ENCODE results near the gene RYR2. TPM values are rescaled to one million over a fixed set of nuclear protein-coding genes. Genes with fewer than 3 reads are reported as not detected.

RYR2 gene
- total and polyA plus RNA-seq, 9 of the 15 experiments (the other 6 are each of a cell fraction or from before 2014, with no cell fraction given): 0.03 to 0.42 (median 0.14) TPM

- no peak overlapping the region for H3K4me3 ChIP-seq
- CTCF ChIA-PET (ENCODE audit: low intra/inter-chr PET ratio): no interaction called here
- POLR2A ChIA-PET: no interaction called here
- no peak overlapping the region for H3K27ac ChIP-seq (ENCODE audit: extremely low read depth, low read depth, low read length)
- no peak overlapping the region for H3K4me2 ChIP-seq (ENCODE audit: insufficient read depth, low read length)
- intact Hi-C loops (cut with micrococcal nuclease) (loop anchor here (10.0 kb wide), 2 partner anchors 1200 to 1700 kb away; partner anchors contain the start of gene HEATR1), in situ Hi-C loops (cut with MboI) (no loop called here)
- no peaks in the 10 kb centered on the region for H3K4me1 ChIP-seq (replicated peaks in 1 of 2; ENCODE audit: control insufficient read depth in 2 of 2, insufficient read depth in 2 of 2, low read length in 2 of 2)
- BruUV-seq (replicated peaks): no TSS peak
- no peaks in the 10 kb centered on the region for H4K20me1 ChIP-seq (replicated peaks; ENCODE audit: control insufficient read depth, insufficient read depth, low read length)
- no peaks in the 10 kb centered on the region for H3K9me3 ChIP-seq (replicated peaks; ENCODE audit: control insufficient read depth, insufficient read depth, low read depth, low read length)
- WGBS (ENCODE audit: insufficient coverage, low coverage, missing lambda C conversion rate): 0% methylated on average over 3 of the region's 3 CpGs
- H3K9ac ChIP-seq (ENCODE audit: insufficient read depth in 1 of 2, low read depth in 2 of 2, low read length in 2 of 2): no peak overlapping the region
- H3K36me3 ChIP-seq (ENCODE audit: control insufficient read depth, insufficient read depth, low read length): no peaks in the 10 kb centered on the region
- no peaks in the 10 kb centered on the region for H3K79me2 ChIP-seq (ENCODE audit: control insufficient read depth, insufficient read depth, low read length)
- TF ChIP-seq ERF (CRISPR knock-in tag; IDR thresholded peaks at IDR 0.05) (no peak), RHOXF2B (CRISPR knock-in tag; conservative IDR thresholded peaks at IDR 0.05) (no peak), DDX20 (tag; IDR thresholded peaks at IDR 0.05; ENCODE audit: low read depth) (no peak), HMGXB4 (CRISPR knock-in tag; IDR thresholded peaks at IDR 0.05) (no peak), SETDB1 (IDR thresholded peaks at IDR 0.05; ENCODE audit: low read length) (no peak), SOX6 (IDR thresholded peaks at IDR 0.05) (no peak), TCF7 (IDR thresholded peaks at IDR 0.05; ENCODE audit: borderline replicate concordance) (no peak)
- ATAC-seq (no peak), FAIRE-seq (no peak), DNase-seq (ENCODE audit: extremely low read depth in 1 of 4, low spot score in 3 of 4) (no peak)
- H3K27me3 ChIP-seq (ENCODE audit: control insufficient read depth in 2 of 2, insufficient read depth in 2 of 2, low read length in 2 of 2): no peaks in the 10 kb centered on the region
- H2AFZ ChIP-seq (ENCODE audit: low read depth, low read length): no peak overlapping the region
- no peaks in the 10 kb centered on the region for H3K9me1 ChIP-seq (ENCODE audit: control insufficient read depth, insufficient read depth, low read length)
Observed at GRCh38 chr1:237804516-237804915, 762.5 kb downstream of the RYR2 start.
